ENCODE measurements around the gene TOP3B.

DNA sequence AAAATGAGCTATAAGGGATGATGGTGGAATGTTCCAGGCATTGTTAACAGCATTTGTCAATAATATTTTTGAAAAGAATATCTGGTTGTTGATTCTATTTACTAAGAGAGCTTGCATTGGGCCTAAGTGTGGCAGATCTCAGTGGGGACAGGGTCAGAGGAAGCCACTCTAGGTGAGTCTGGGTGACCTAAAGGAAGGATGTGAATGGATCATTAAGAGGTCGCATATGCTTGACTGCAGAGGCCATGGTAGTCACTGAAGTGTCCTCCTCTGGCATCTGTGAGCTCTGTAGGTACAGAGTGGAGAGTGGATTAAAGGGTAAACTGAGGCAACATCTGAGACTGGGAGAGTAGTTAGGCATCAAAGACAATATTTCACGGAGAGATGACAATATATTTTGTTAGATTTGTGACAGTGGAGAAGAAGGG, 37.9 kb upstream of the TOP3B start:
- TF ChIP-seq, protein P1, sequence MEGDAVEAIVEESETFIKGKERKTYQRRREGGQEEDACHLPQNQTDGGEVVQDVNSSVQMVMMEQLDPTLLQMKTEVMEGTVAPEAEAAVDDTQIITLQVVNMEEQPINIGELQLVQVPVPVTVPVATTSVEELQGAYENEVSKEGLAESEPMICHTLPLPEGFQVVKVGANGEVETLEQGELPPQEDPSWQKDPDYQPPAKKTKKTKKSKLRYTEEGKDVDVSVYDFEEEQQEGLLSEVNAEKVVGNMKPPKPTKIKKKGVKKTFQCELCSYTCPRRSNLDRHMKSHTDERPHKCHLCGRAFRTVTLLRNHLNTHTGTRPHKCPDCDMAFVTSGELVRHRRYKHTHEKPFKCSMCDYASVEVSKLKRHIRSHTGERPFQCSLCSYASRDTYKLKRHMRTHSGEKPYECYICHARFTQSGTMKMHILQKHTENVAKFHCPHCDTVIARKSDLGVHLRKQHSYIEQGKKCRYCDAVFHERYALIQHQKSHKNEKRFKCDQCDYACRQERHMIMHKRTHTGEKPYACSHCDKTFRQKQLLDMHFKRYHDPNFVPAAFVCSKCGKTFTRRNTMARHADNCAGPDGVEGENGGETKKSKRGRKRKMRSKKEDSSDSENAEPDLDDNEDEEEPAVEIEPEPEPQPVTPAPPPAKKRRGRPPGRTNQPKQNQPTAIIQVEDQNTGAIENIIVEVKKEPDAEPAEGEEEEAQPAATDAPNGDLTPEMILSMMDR (IDR thresholded peaks at IDR 0.05) = no peak
- TF ChIP-seq POLR2A (IDR thresholded peaks at IDR 0.05) = no peak
